ENCODE results near the gene TMEM129.
"Not testable (repeated sequence)": the region's sequence is repeated elsewhere in the genome, so short reads cannot be mapped to it uniquely, and the experiment has no call there.

TMEM129 gene

DNA sequence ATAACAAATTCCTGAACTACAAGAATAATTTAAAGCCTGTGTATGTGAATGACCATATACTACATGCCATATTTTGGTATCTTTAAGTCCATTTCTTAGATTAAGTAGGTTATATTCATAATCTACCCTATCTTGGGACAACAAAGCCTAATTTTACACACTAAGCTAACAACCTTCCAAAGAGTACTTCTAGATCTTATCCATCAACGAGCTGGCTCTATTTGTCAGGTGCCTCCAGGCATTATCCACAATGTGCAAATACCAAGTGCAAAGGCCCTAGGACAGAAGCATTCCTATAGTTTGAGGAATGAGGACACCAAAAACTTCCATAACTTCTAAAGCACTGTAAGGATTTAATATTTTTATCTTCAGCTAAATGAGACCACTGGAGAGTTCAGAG lies 12.5 kb downstream of the TMEM129 start:
- no peak for DNase-seq (ENCODE audit: low read depth)
- H3K4me3 ChIP-seq (ENCODE audit: low read length), result peak overlapping the region; percentile 19
- TF ChIP-seq, protein P1, sequence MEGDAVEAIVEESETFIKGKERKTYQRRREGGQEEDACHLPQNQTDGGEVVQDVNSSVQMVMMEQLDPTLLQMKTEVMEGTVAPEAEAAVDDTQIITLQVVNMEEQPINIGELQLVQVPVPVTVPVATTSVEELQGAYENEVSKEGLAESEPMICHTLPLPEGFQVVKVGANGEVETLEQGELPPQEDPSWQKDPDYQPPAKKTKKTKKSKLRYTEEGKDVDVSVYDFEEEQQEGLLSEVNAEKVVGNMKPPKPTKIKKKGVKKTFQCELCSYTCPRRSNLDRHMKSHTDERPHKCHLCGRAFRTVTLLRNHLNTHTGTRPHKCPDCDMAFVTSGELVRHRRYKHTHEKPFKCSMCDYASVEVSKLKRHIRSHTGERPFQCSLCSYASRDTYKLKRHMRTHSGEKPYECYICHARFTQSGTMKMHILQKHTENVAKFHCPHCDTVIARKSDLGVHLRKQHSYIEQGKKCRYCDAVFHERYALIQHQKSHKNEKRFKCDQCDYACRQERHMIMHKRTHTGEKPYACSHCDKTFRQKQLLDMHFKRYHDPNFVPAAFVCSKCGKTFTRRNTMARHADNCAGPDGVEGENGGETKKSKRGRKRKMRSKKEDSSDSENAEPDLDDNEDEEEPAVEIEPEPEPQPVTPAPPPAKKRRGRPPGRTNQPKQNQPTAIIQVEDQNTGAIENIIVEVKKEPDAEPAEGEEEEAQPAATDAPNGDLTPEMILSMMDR (conservative IDR thresholded peaks at IDR 0.05; ENCODE audit: low read depth, low read length), result no peak

- no peak for DNase-seq (ENCODE audit: low read depth)
- H3K4me3 ChIP-seq (ENCODE audit: low read length), result no peak overlapping the region
- TF ChIP-seq, protein P1 (conservative IDR thresholded peaks at IDR 0.05; ENCODE audit: low read depth, low read length), result no peak
Observed at GRCh38 chr4:1706358-1706757, 14.8 kb downstream of the TMEM129 start.

- no peak for DNase-seq (ENCODE audit: low read depth)
- TF ChIP-seq, protein P1 (conservative IDR thresholded peaks at IDR 0.05; ENCODE audit: low read depth, low read length), result no peak
- no peak overlapping the region for H3K4me3 ChIP-seq (ENCODE audit: low read length)
Observed at GRCh38 chr4:1705732-1706131, 15.4 kb downstream of the TMEM129 start.

GRCh38 chr4:1703867-1704266 lies 17.3 kb downstream of the TMEM129 start:
- DNase-seq (ENCODE audit: low read depth), result no peak
- TF ChIP-seq, protein P1 (conservative IDR thresholded peaks at IDR 0.05; ENCODE audit: low read depth, low read length), result no peak
- H3K4me3 ChIP-seq (ENCODE audit: low read length), result no peak overlapping the region

DNA sequence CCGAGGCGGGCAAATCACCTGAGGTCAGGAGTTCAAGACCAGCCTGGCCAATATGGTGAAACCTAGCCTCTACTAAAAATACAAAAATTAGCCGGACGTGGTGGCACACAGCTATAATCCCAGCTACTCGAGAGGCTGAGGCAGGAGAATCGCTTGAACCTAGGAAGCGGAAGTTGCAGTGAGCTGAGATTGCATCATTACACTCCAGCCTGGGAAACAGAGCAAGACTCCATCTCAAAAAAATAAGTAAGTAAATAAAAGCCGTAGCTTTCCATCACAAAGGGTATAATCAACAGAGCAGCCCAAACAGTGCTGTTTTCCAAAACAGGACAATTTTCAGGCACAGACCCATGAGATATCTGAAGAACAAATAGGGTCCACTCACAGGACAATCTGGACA lies 19.5 kb downstream of the TMEM129 start:
- H3K4me3 ChIP-seq (ENCODE audit: low read length); DNase-seq (ENCODE audit: low read depth): not testable (repeated sequence)

GRCh38 chr4:1695913-1696312 lies 25.2 kb downstream of the TMEM129 start:
- no peak for DNase-seq (ENCODE audit: low read depth)
- no peak overlapping the region for H3K4me3 ChIP-seq (ENCODE audit: low read length)
- TF ChIP-seq, protein P1 (conservative IDR thresholded peaks at IDR 0.05; ENCODE audit: low read depth, low read length), result no peak

DNA sequence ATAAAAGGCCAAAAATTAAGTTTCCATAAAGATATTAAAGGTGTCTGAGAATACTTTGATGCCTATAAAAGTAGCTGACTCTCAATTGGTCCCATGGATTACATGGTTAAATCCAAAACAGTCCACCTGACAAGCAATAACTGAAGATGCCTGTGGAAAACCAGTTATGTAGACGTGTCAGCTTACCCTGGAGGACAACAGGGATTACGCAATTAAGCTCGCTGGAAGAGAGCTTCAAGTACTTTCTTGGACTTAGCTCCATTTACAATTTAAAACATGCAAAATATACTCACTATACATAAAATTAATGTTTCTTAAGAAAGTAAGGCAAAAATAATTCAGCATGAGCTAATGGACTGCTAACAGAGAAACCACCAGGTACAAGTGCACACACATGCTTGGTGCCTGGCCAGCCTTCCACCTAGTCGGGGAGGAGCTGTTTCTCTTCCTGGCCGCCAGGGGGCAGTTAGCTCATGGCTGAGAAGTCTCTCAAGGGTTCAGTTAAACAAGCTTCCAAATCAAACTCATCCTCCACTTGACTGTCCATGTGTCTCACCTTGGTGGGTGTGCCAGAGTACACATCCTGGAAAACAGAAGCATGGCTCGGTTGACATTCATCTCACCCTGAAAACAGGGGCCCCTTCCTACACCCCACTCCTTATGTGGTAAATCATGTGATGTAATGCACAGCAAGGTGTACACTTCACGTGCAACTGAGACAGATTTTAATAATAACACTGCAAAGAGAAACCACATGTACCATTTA lies 27.8 kb downstream of the TMEM129 start:
- peak; percentile 38 for DNase-seq (ENCODE audit: low read depth)
- no peak overlapping the region for H3K4me3 ChIP-seq (ENCODE audit: low read length)
- TF ChIP-seq, protein P1 (conservative IDR thresholded peaks at IDR 0.05; ENCODE audit: low read depth, low read length), result peak; percentile 95
